Measurements from ENCODE around the gene NLRP1.

Gene NLRP1

GRCh38 chr17:5522476-5522875 is 61.8 kb downstream of the NLRP1 start:
- no peak for DNase-seq (ENCODE audit: low read depth in 2 of 2, low spot score in 1 of 2)

- DNase-seq (ENCODE audit: low read depth in 2 of 2, low spot score in 1 of 2): no peak
Measured at GRCh38 chr17:5516060-5516792, 68.1 kb downstream of the NLRP1 start.

- no peak for DNase-seq (ENCODE audit: low read depth in 2 of 2, low spot score in 1 of 2)
Measured at GRCh38 chr17:5514976-5515375, 69.3 kb downstream of the NLRP1 start.

- no peak for DNase-seq (ENCODE audit: low read depth in 2 of 2, low spot score in 1 of 2)
Measured at GRCh38 chr17:5513628-5514027, 70.7 kb downstream of the NLRP1 start.

GRCh38 chr17:5511401-5512225 is 72.7 kb downstream of the NLRP1 start:
- no peak for DNase-seq (ENCODE audit: low read depth in 2 of 2, low spot score in 1 of 2)

GRCh38 chr17:5510771-5511170 is 73.5 kb downstream of the NLRP1 start:
- DNase-seq (ENCODE audit: low read depth in 2 of 2, low spot score in 1 of 2): no peak

- DNase-seq (ENCODE audit: low read depth in 2 of 2, low spot score in 1 of 2): no peak
Measured at GRCh38 chr17:5509482-5509881, 74.8 kb downstream of the NLRP1 start.

- DNase-seq (ENCODE audit: low read depth in 2 of 2, low spot score in 1 of 2): no peak
Measured at GRCh38 chr17:5508810-5509209, 75.5 kb downstream of the NLRP1 start.

GRCh38 chr17:5506307-5506706 is 78.0 kb downstream of the NLRP1 start:
- DNase-seq (ENCODE audit: low read depth in 2 of 2, low spot score in 1 of 2): no peak

- DNase-seq (ENCODE audit: low read depth in 2 of 2, low spot score in 1 of 2): no peak
Measured at GRCh38 chr17:5502552-5502951, 81.8 kb downstream of the NLRP1 start.

GRCh38 chr17:5501685-5502084 is 82.6 kb downstream of the NLRP1 start:
- DNase-seq (ENCODE audit: low read depth in 2 of 2, low spot score in 1 of 2): no peak

- DNase-seq (ENCODE audit: low read depth in 2 of 2, low spot score in 1 of 2): peak; percentile 35 to 50
Measured at GRCh38 chr17:5500589-5501391, 83.5 kb downstream of the NLRP1 start.

- no peak for DNase-seq (ENCODE audit: low read depth in 2 of 2, low spot score in 1 of 2)
Measured at GRCh38 chr17:5500247-5500588, 84.1 kb downstream of the NLRP1 start.

GRCh38 chr17:5499476-5500231 is 84.7 kb downstream of the NLRP1 start:
- no peak for DNase-seq (ENCODE audit: low read depth in 2 of 2, low spot score in 1 of 2)

GRCh38 chr17:5492970-5493369 is 91.3 kb downstream of the NLRP1 start:
- no peak for DNase-seq (ENCODE audit: low read depth in 2 of 2, low spot score in 1 of 2)

- no peak for DNase-seq (ENCODE audit: low read depth in 2 of 2, low spot score in 1 of 2)
Measured at GRCh38 chr17:5488752-5489151, 95.6 kb downstream of the NLRP1 start.

GRCh38 chr17:5486206-5487124 is 97.8 kb downstream of the NLRP1 start, which contains the start of gene MIS12:
MIS12 (plus strand) TSS chr17:5486566; CDS start chr17:5488863, 2,297 bp downstream.
- DNase-seq (ENCODE audit: low read depth in 2 of 2, low spot score in 1 of 2): peak; percentile 95 to 96

- DNase-seq (ENCODE audit: low read depth in 2 of 2, low spot score in 1 of 2): no peak
Measured at GRCh38 chr17:5485270-5486205, 98.8 kb downstream of the NLRP1 start, which contains the start of gene DERL2. DERL2 (minus strand) TSS chr17:5486178; CDS start chr17:5486161, 17 bp downstream.

- no peak for DNase-seq (ENCODE audit: low read depth in 2 of 2, low spot score in 1 of 2)
Measured at GRCh38 chr17:5481451-5481850, 102.9 kb downstream of the NLRP1 start.
